GM23248 (cell line): ENCODE measurements around the gene ATP6V0E1.

Source experiments
- EZH2 ChIP-seq: fragments of 200-600 bp; sonication (generic); IDR thresholded peaks from 2 replicates; pipeline ENCODE4 v1.6.1; 2018; ENCODE audit warnings: antibody characterized with exemption, mild to moderate bottlenecking; ENCODE audit not compliant: insufficient read depth, poor library complexity, severe bottlenecking
- EZH2phosphoT487 ChIP-seq: fragments of 200-600 bp; sonication (generic); IDR thresholded peaks from 2 replicates; pipeline ENCODE4 v1.6.1; 2018; ENCODE audit warnings: antibody characterized with exemption, moderate library complexity, mild to moderate bottlenecking, low read depth; ENCODE audit not compliant: insufficient read depth

GRCh38 chr5:172939071-172939470 lies 44.5 kb upstream of the ATP6V0E1 start:
- TF ChIP-seq EZH2 (no peak), EZH2phosphoT487 (no peak)
